HPDE6-E6E7 (cell line): ENCODE results near the gene SERPINI1.

ENCODE experiments used
- DNase-seq: peaks from one replicate; pipeline ENCODE4 v3.0.0; 2011; ENCODE audit warnings: missing footprints; ENCODE audit errors: extremely low spot score

Gene SERPINI1

GRCh38 chr3:167735233-167736138 lies at the start of gene SERPINI1:
Gene SERPINI1, plus strand, starts transcription at chr3:167735721. Its CDS starts 53,408 bp downstream, at chr3:167789129.
- peak; percentile 73 for DNase-seq

- DNase-seq = no peak
Observed at GRCh38 chr3:167691366-167691765, 44.2 kb upstream of the SERPINI1 start.

- no peak for DNase-seq
Observed at GRCh38 chr3:167694121-167694520, 41.4 kb upstream of the SERPINI1 start.

- DNase-seq = no peak
Observed at GRCh38 chr3:167700046-167700445, 35.5 kb upstream of the SERPINI1 start.

GRCh38 chr3:167700926-167701325 lies 34.6 kb upstream of the SERPINI1 start:
- DNase-seq = no peak

GRCh38 chr3:167705840-167706239 lies 29.7 kb upstream of the SERPINI1 start:
- no peak for DNase-seq

GRCh38 chr3:167709690-167710089 lies 25.8 kb upstream of the SERPINI1 start:
- no peak for DNase-seq

GRCh38 chr3:167710552-167710951 lies 25.0 kb upstream of the SERPINI1 start:
- no peak for DNase-seq

GRCh38 chr3:167711439-167711838 lies 24.1 kb upstream of the SERPINI1 start:
- DNase-seq = no peak

- no peak for DNase-seq
Observed at GRCh38 chr3:167712445-167712844, 23.1 kb upstream of the SERPINI1 start.

GRCh38 chr3:167714871-167715270 lies 20.6 kb upstream of the SERPINI1 start:
- DNase-seq = no peak

- DNase-seq = no peak
Observed at GRCh38 chr3:167716920-167717319, 18.6 kb upstream of the SERPINI1 start.

GRCh38 chr3:167718582-167718981 lies 16.9 kb upstream of the SERPINI1 start:
- no peak for DNase-seq

- no peak for DNase-seq
Observed at GRCh38 chr3:167723025-167723512, 12.5 kb upstream of the SERPINI1 start.

- no peak for DNase-seq
Observed at GRCh38 chr3:167723872-167724271, 11.6 kb upstream of the SERPINI1 start.

GRCh38 chr3:167728176-167728575 lies 7.3 kb upstream of the SERPINI1 start:
- peak; percentile 56 for DNase-seq

- no peak for DNase-seq
Observed at GRCh38 chr3:167728632-167729323, 6.7 kb upstream of the SERPINI1 start.

- no peak for DNase-seq
Observed at GRCh38 chr3:167729591-167729990, 5.9 kb upstream of the SERPINI1 start.

- no peak for DNase-seq
Observed at GRCh38 chr3:167731393-167731792, 4.1 kb upstream of the SERPINI1 start.

- no peak for DNase-seq
Observed at GRCh38 chr3:167732313-167733065, 3.0 kb upstream of the SERPINI1 start.

GRCh38 chr3:167733961-167734497 lies 1.5 kb upstream of the SERPINI1 start:
- DNase-seq = peak; percentile 1
